Measurements from ENCODE around the gene ZNRF1.

GRCh38 chr16:74991268-74991592 lies 7.6 kb upstream of the ZNRF1 start:
- no peak for TF ChIP-seq POLR2A (IDR thresholded peaks at IDR 0.05)
- TF ChIP-seq CTCF (IDR thresholded peaks at IDR 0.05): no peak

Measured in stomach (tissue), 4 donors.